GM18502 (cell line): ENCODE results near the gene GPC4.
"Not testable (repeated sequence)": the region's sequence is repeated elsewhere in the genome, so short reads cannot be mapped to it uniquely, and the experiment has no call there.

Experiments
- ATAC-seq: cut with Tn5 transposase; IDR thresholded peaks from one replicate; pipeline ENCODE4 v1.9.1; 2021; ENCODE audit warnings: mild to moderate bottlenecking; ENCODE audit not compliant: unreplicated experiment, poor library complexity

GPC4 gene

GRCh38 chrX:133321451-133321850 is 93.8 kb downstream of the GPC4 start:
- ATAC-seq = no peak

- ATAC-seq = no peak
Measured at GRCh38 chrX:133314281-133314680, 101.0 kb downstream of the GPC4 start.

- ATAC-seq = no peak
Measured at GRCh38 chrX:133308499-133308897, 106.8 kb downstream of the GPC4 start.

GRCh38 chrX:133307637-133308498 is 107.4 kb downstream of the GPC4 start:
- ATAC-seq = no peak

GRCh38 chrX:133307094-133307493 is 108.2 kb downstream of the GPC4 start:
- ATAC-seq = no peak

- ATAC-seq = no peak
Measured at GRCh38 chrX:133306316-133306715, 109.0 kb downstream of the GPC4 start.

GRCh38 chrX:133305348-133305747 is 109.9 kb downstream of the GPC4 start:
- no peak for ATAC-seq

GRCh38 chrX:133302775-133303445 is 112.4 kb downstream of the GPC4 start:
- no peak for ATAC-seq

GRCh38 chrX:133300591-133300990 is 114.7 kb downstream of the GPC4 start:
- no peak for ATAC-seq

- no peak for ATAC-seq
Measured at GRCh38 chrX:133297284-133297683, 118.0 kb downstream of the GPC4 start.

- ATAC-seq = no peak
Measured at GRCh38 chrX:133294126-133294525, 121.2 kb downstream of the GPC4 start.

GRCh38 chrX:133290076-133290475 is 125.2 kb downstream of the GPC4 start:
- ATAC-seq = no peak

GRCh38 chrX:133287860-133288259 is 127.4 kb downstream of the GPC4 start:
- no peak for ATAC-seq

GRCh38 chrX:133285341-133285740 is 129.9 kb downstream of the GPC4 start:
- ATAC-seq = no peak

- not testable (repeated sequence) for ATAC-seq
Measured at GRCh38 chrX:133279112-133279730, 136.1 kb downstream of the GPC4 start.

GRCh38 chrX:133273180-133273579 is 142.1 kb downstream of the GPC4 start:
- ATAC-seq = no peak

- no peak for ATAC-seq
Measured at GRCh38 chrX:133269168-133269567, 146.1 kb downstream of the GPC4 start.

- ATAC-seq = no peak
Measured at GRCh38 chrX:133267621-133268020, 147.7 kb downstream of the GPC4 start.

- no peak for ATAC-seq
Measured at GRCh38 chrX:133265331-133265730, 150.0 kb downstream of the GPC4 start.

GRCh38 chrX:133258481-133258880 is 156.8 kb downstream of the GPC4 start:
- no peak for ATAC-seq

- no peak for ATAC-seq
Measured at GRCh38 chrX:133254666-133255065, 160.6 kb downstream of the GPC4 start.
